ENCODE results near the gene COL4A1.

Gene COL4A1

DNA sequence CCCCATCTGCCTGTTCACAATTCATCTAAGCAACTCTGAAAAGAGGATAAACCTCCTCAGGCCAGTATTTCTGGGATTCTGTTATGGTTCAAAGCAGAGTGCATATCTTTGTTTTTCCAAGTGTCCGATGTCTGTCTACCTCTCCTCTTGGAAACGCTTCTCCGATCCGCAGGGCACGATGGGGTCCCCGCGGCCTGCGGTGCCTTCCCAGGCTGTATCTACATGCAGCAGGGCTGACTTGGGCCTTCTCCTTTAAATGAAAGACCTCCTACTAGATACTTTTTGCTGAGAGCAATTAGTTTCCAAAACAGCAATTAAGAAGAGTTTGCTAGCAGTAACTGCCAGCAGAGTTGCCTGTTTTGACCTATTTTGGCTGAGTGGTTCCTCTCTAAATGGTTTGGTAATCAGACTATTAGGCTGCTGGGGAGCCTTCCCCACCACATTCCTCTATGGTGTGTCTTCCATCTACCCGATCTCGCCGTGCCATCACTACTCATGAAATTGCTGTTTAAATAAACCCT lies 23.6 kb upstream of the COL4A1 start:
- Histone ChIP-seq H3K27me3 (ENCODE audit: insufficient read depth, poor library complexity, severe bottlenecking) (peaks cover 14% of the 10 kb centered on the region), H3K4me3 (replicated peaks; ENCODE audit: insufficient read depth, low read length) (no peak overlapping the region), H3K27ac (replicated peaks) (no peak overlapping the region)
- DNase-seq (ENCODE audit: low read depth in 1 of 2, low spot score in 1 of 2), result no peak
- TF ChIP-seq GABPA (IDR thresholded peaks at IDR 0.05; ENCODE audit: low read depth), result no peak
- TF ChIP-seq, protein P1, sequence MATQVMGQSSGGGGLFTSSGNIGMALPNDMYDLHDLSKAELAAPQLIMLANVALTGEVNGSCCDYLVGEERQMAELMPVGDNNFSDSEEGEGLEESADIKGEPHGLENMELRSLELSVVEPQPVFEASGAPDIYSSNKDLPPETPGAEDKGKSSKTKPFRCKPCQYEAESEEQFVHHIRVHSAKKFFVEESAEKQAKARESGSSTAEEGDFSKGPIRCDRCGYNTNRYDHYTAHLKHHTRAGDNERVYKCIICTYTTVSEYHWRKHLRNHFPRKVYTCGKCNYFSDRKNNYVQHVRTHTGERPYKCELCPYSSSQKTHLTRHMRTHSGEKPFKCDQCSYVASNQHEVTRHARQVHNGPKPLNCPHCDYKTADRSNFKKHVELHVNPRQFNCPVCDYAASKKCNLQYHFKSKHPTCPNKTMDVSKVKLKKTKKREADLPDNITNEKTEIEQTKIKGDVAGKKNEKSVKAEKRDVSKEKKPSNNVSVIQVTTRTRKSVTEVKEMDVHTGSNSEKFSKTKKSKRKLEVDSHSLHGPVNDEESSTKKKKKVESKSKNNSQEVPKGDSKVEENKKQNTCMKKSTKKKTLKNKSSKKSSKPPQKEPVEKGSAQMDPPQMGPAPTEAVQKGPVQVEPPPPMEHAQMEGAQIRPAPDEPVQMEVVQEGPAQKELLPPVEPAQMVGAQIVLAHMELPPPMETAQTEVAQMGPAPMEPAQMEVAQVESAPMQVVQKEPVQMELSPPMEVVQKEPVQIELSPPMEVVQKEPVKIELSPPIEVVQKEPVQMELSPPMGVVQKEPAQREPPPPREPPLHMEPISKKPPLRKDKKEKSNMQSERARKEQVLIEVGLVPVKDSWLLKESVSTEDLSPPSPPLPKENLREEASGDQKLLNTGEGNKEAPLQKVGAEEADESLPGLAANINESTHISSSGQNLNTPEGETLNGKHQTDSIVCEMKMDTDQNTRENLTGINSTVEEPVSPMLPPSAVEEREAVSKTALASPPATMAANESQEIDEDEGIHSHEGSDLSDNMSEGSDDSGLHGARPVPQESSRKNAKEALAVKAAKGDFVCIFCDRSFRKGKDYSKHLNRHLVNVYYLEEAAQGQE (IDR thresholded peaks at IDR 0.05; ENCODE audit: insufficient replicate concordance, low read depth), result no peak
- no peak for TF ChIP-seq SPI1 (IDR thresholded peaks at IDR 0.05; ENCODE audit: borderline replicate concordance, low read depth)
- TF ChIP-seq POLR2AphosphoS5 (IDR thresholded peaks at IDR 0.05; ENCODE audit: low read depth), result no peak
- TF ChIP-seq, protein P2, sequence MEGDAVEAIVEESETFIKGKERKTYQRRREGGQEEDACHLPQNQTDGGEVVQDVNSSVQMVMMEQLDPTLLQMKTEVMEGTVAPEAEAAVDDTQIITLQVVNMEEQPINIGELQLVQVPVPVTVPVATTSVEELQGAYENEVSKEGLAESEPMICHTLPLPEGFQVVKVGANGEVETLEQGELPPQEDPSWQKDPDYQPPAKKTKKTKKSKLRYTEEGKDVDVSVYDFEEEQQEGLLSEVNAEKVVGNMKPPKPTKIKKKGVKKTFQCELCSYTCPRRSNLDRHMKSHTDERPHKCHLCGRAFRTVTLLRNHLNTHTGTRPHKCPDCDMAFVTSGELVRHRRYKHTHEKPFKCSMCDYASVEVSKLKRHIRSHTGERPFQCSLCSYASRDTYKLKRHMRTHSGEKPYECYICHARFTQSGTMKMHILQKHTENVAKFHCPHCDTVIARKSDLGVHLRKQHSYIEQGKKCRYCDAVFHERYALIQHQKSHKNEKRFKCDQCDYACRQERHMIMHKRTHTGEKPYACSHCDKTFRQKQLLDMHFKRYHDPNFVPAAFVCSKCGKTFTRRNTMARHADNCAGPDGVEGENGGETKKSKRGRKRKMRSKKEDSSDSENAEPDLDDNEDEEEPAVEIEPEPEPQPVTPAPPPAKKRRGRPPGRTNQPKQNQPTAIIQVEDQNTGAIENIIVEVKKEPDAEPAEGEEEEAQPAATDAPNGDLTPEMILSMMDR (IDR thresholded peaks at IDR 0.05; ENCODE audit: insufficient read depth, low read length), result no peak

DNA sequence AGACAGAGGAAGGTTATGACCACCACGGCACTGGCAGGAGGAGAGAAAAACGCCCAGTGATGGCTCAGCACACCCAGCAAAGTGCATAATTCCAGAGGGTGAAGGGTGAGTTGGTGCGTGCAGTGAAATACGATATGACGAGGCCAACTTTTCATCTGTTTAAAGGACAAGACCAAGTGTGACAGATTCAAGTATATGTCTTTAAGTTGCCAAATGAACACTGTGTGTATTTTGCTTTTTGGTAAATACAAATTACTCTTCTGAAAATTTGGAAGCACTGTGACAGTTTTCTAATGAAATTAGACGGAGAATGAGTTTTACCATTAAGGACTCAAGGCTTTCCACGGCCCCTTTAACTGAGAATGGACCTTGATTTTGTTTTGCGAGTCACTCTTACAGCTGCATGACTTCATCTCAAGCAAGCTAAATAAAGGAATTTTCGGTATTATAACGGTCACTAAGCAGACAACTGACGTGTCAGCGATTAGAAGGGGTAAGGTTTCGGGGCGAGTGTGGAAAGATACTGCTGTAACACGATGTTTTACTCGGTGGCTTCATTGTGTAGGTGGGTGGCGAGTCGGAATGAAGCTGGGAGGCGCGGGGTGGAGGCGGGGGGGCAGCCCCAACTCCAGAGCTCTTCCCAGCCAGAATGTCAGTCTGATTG lies 23.0 kb upstream of the COL4A1 start:
- no peak for DNase-seq (ENCODE audit: low read depth in 1 of 2, low spot score in 1 of 2)

DNA sequence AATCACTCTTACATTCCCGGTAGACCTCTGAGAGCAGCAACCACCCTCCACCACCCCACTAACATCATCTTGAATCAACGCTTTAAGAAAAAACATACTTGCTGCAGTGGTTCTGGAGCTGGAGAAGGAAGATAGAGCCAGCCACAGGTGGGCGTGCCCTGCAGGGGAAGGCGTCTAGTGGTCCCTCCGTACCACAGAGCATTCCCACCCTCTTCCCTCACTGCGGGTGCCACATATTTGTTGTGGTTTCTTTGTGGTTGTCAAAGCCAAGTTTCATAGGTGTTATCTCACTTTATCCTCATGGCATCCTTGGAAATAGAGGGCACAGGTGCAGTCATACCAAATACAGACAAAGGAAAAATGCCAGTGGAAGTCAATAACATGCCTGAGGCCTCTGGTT lies 22.3 kb upstream of the COL4A1 start:
- no peak overlapping the region for H3K4me3 ChIP-seq (replicated peaks; ENCODE audit: insufficient read depth, low read length)
- TF ChIP-seq, protein P2 (IDR thresholded peaks at IDR 0.05; ENCODE audit: insufficient read depth, low read length), result no peak
- TF ChIP-seq, protein P1 (IDR thresholded peaks at IDR 0.05; ENCODE audit: insufficient replicate concordance, low read depth), result no peak
- no peak for TF ChIP-seq POLR2AphosphoS5 (IDR thresholded peaks at IDR 0.05; ENCODE audit: low read depth)
- TF ChIP-seq SPI1 (IDR thresholded peaks at IDR 0.05; ENCODE audit: borderline replicate concordance, low read depth), result no peak
- TF ChIP-seq GABPA (IDR thresholded peaks at IDR 0.05; ENCODE audit: low read depth), result no peak
- H3K27me3 ChIP-seq (ENCODE audit: insufficient read depth, poor library complexity, severe bottlenecking), result peaks cover 19% of the 10 kb centered on the region
- no peak for DNase-seq (ENCODE audit: low read depth in 1 of 2, low spot score in 1 of 2)
- H3K27ac ChIP-seq (replicated peaks), result no peak overlapping the region

More for the DNA sequence above, 23.0 kb upstream of the COL4A1 start:
- no peak overlapping the region for H3K4me3 ChIP-seq (replicated peaks; ENCODE audit: insufficient read depth, low read length)
- TF ChIP-seq POLR2AphosphoS5 (IDR thresholded peaks at IDR 0.05; ENCODE audit: low read depth), result no peak
- TF ChIP-seq, protein P1 (IDR thresholded peaks at IDR 0.05; ENCODE audit: insufficient replicate concordance, low read depth), result no peak
- H3K27me3 ChIP-seq (ENCODE audit: insufficient read depth, poor library complexity, severe bottlenecking), result peaks cover 19% of the 10 kb centered on the region
- H3K27ac ChIP-seq (replicated peaks), result no peak overlapping the region
